ENCODE measurements around the gene MRPL52.

- TF ChIP-seq EZH2phosphoT487 (IDR thresholded peaks at IDR 0.05; ENCODE audit: insufficient read depth, low read depth) (no peak), EZH2 (IDR thresholded peaks at IDR 0.05; ENCODE audit: insufficient read depth, poor library complexity, severe bottlenecking) (no peak)
Measured at GRCh38 chr14:22829661-22830442, at the start of gene MRPL52.

Measured in GM23248 (cell line).